HG03575 (cell line): ENCODE results near the gene BRIX1.
A peak's percentile ranks its signal among the peaks of the same experiment; 100 is the strongest.

Experiments
- ATAC-seq: cut with Tn5 transposase; IDR thresholded peaks from one replicate; pipeline ENCODE4 v1.9.1; 2021; ENCODE audit not compliant: unreplicated experiment, insufficient number of reproducible peaks, low FRiP score; ENCODE audit errors: extremely low read depth

Gene BRIX1

GRCh38 chr5:34915139-34915855 is at the start of gene BRIX1, which contains the start of gene RAD1:
BRIX1 (plus strand) TSS chr5:34915711; CDS start chr5:34915739, 28 bp downstream.
RAD1 (minus strand) TSS chr5:34915504; CDS start chr5:34914892, 612 bp downstream.
- peak; percentile 93 for ATAC-seq

- ATAC-seq: no peak
Measured at GRCh38 chr5:34866989-34867471, 48.5 kb upstream of the BRIX1 start.

GRCh38 chr5:34867660-34868059 is 47.9 kb upstream of the BRIX1 start:
- no peak for ATAC-seq

- ATAC-seq: no peak
Measured at GRCh38 chr5:34868791-34869190, 46.7 kb upstream of the BRIX1 start.

GRCh38 chr5:34869256-34869655 is 46.3 kb upstream of the BRIX1 start:
- no peak for ATAC-seq

- ATAC-seq: no peak
Measured at GRCh38 chr5:34870382-34870781, 45.1 kb upstream of the BRIX1 start.

GRCh38 chr5:34876275-34876674 is 39.2 kb upstream of the BRIX1 start:
- ATAC-seq: no peak

GRCh38 chr5:34881246-34881645 is 34.3 kb upstream of the BRIX1 start:
- no peak for ATAC-seq

GRCh38 chr5:34886392-34887119 is 29.0 kb upstream of the BRIX1 start:
- no peak for ATAC-seq

GRCh38 chr5:34889394-34889793 is 26.1 kb upstream of the BRIX1 start:
- ATAC-seq: no peak

GRCh38 chr5:34891981-34892380 is 23.5 kb upstream of the BRIX1 start:
- no peak for ATAC-seq

- no peak for ATAC-seq
Measured at GRCh38 chr5:34892414-34892813, 23.1 kb upstream of the BRIX1 start.

- ATAC-seq: no peak
Measured at GRCh38 chr5:34894716-34895115, 20.8 kb upstream of the BRIX1 start.

GRCh38 chr5:34895641-34896419 is 19.7 kb upstream of the BRIX1 start:
- no peak for ATAC-seq

GRCh38 chr5:34897646-34898045 is 17.9 kb upstream of the BRIX1 start:
- ATAC-seq: no peak

- no peak for ATAC-seq
Measured at GRCh38 chr5:34898258-34898895, 17.1 kb upstream of the BRIX1 start.

- no peak for ATAC-seq
Measured at GRCh38 chr5:34899066-34899465, 16.4 kb upstream of the BRIX1 start.

- no peak for ATAC-seq
Measured at GRCh38 chr5:34900652-34901051, 14.9 kb upstream of the BRIX1 start.

GRCh38 chr5:34903260-34903659 is 12.3 kb upstream of the BRIX1 start:
- no peak for ATAC-seq
